ENCODE data around the gene DOCK1.

DOCK1 gene

GRCh38 chr10:126955934-126956711 lies 50.9 kb downstream of the DOCK1 start:
- Histone ChIP-seq H3K36me3 (ENCODE audit: insufficient read depth, low read length) (peaks cover 2% of the 10 kb centered on the region), H3K4me3 (ENCODE audit: low read length) (no peak overlapping the region), H3K4me1 (ENCODE audit: insufficient read depth, low read length) (no peaks in the 10 kb centered on the region), H3K27ac (ENCODE audit: low read depth, low read length) (no peak overlapping the region; the same call in 1 of the 2 replicates), H3K9me3 (ENCODE audit: insufficient read depth, low read depth, low read length) (peaks cover 18% of the 10 kb centered on the region), H3K9ac (ENCODE audit: low read depth, low read length) (no peak overlapping the region), H3K27me3 (ENCODE audit: insufficient read depth, low read length) (no peaks in the 10 kb centered on the region)
- 84% methylated on average over 16 of the region's 16 CpGs for WGBS

GRCh38 chr10:126956712-126957108 lies 51.5 kb downstream of the DOCK1 start:
- Histone ChIP-seq H3K27ac (ENCODE audit: low read depth, low read length) (no peak overlapping the region), H3K9ac (ENCODE audit: low read depth, low read length) (no peak overlapping the region), H3K4me3 (ENCODE audit: low read length) (no peak overlapping the region), H3K36me3 (ENCODE audit: insufficient read depth, low read length) (no peaks in the 10 kb centered on the region; the same call in 1 of the 2 replicates), H3K9me3 (ENCODE audit: insufficient read depth, low read depth, low read length) (peaks cover 13% of the 10 kb centered on the region), H3K4me1 (ENCODE audit: insufficient read depth, low read length) (no peaks in the 10 kb centered on the region), H3K27me3 (ENCODE audit: insufficient read depth, low read length) (no peaks in the 10 kb centered on the region)
- 82% methylated on average over 4 of the region's 4 CpGs for WGBS

- no peaks in the 10 kb centered on the region; the same call in 1 of the 2 replicates for H3K36me3 ChIP-seq (ENCODE audit: insufficient read depth, low read length)
- no peak overlapping the region for H3K27ac ChIP-seq (ENCODE audit: low read depth, low read length)
- H3K9ac ChIP-seq (ENCODE audit: low read depth, low read length) = no peak overlapping the region
- 90% methylated on average over 8 of the region's 8 CpGs for WGBS
- H3K27me3 ChIP-seq (ENCODE audit: insufficient read depth, low read length) = no peaks in the 10 kb centered on the region
- no peaks in the 10 kb centered on the region for H3K4me1 ChIP-seq (ENCODE audit: insufficient read depth, low read length)
- H3K9me3 ChIP-seq (ENCODE audit: insufficient read depth, low read depth, low read length) = peaks cover 9% of the 10 kb centered on the region
- H3K4me3 ChIP-seq (ENCODE audit: low read length) = no peak overlapping the region
These were observed 51.9 kb downstream of the DOCK1 start for GRCh38 chr10:126957111-126957510.

- Histone ChIP-seq H3K9me3 (ENCODE audit: insufficient read depth, low read depth, low read length) (no peaks in the 10 kb centered on the region), H3K9ac (ENCODE audit: low read depth, low read length) (no peak overlapping the region), H3K27me3 (ENCODE audit: insufficient read depth, low read length) (no peaks in the 10 kb centered on the region), H3K36me3 (ENCODE audit: insufficient read depth, low read length) (no peaks in the 10 kb centered on the region), H3K27ac (ENCODE audit: low read depth, low read length) (no peak overlapping the region), H3K4me1 (ENCODE audit: insufficient read depth, low read length) (0 out of 2 replicates have a peak, but pooled peaks cover 6% of the 10 kb centered on the region), H3K4me3 (ENCODE audit: low read length) (no peak overlapping the region)
- 82% methylated on average over 4 of the region's 4 CpGs for WGBS
These were observed 54.2 kb downstream of the DOCK1 start for GRCh38 chr10:126959431-126959830.

GRCh38 chr10:126959906-126960685 lies 54.9 kb downstream of the DOCK1 start:
- H3K9ac ChIP-seq (ENCODE audit: low read depth, low read length) = no peak overlapping the region
- H3K27me3 ChIP-seq (ENCODE audit: insufficient read depth, low read length) = no peaks in the 10 kb centered on the region
- 0 out of 2 replicates have a peak, but pooled peaks cover 6% of the 10 kb centered on the region for H3K4me1 ChIP-seq (ENCODE audit: insufficient read depth, low read length)
- H3K36me3 ChIP-seq (ENCODE audit: insufficient read depth, low read length) = no peaks in the 10 kb centered on the region
- no peaks in the 10 kb centered on the region for H3K9me3 ChIP-seq (ENCODE audit: insufficient read depth, low read depth, low read length)
- 94% methylated on average over 16 of the region's 16 CpGs for WGBS
- no peak overlapping the region for H3K27ac ChIP-seq (ENCODE audit: low read depth, low read length)
- H3K4me3 ChIP-seq (ENCODE audit: low read length) = no peak overlapping the region

GRCh38 chr10:126963354-126963753 lies 58.1 kb downstream of the DOCK1 start:
- no peaks in the 10 kb centered on the region for H3K9me3 ChIP-seq (ENCODE audit: insufficient read depth, low read depth, low read length)
- H3K4me3 ChIP-seq (ENCODE audit: low read length) = no peak overlapping the region
- H3K9ac ChIP-seq (ENCODE audit: low read depth, low read length) = no peak overlapping the region
- H3K27ac ChIP-seq (ENCODE audit: low read depth, low read length) = no peak overlapping the region
- 0 out of 2 replicates have a peak, but pooled peaks cover 6% of the 10 kb centered on the region for H3K4me1 ChIP-seq (ENCODE audit: insufficient read depth, low read length)
- H3K27me3 ChIP-seq (ENCODE audit: insufficient read depth, low read length) = no peaks in the 10 kb centered on the region
- WGBS = 94% methylated on average over 4 of the region's 4 CpGs
- H3K36me3 ChIP-seq (ENCODE audit: insufficient read depth, low read length) = no peaks in the 10 kb centered on the region

GRCh38 chr10:126964190-126964589 lies 59.0 kb downstream of the DOCK1 start:
- H3K4me1 ChIP-seq (ENCODE audit: insufficient read depth, low read length) = 0 out of 2 replicates have a peak, but pooled peaks cover 6% of the 10 kb centered on the region
- no peaks in the 10 kb centered on the region for H3K36me3 ChIP-seq (ENCODE audit: insufficient read depth, low read length)
- H3K27me3 ChIP-seq (ENCODE audit: insufficient read depth, low read length) = no peaks in the 10 kb centered on the region
- no peak overlapping the region for H3K9ac ChIP-seq (ENCODE audit: low read depth, low read length)
- H3K4me3 ChIP-seq (ENCODE audit: low read length) = no peak overlapping the region
- no peak overlapping the region for H3K27ac ChIP-seq (ENCODE audit: low read depth, low read length)
- WGBS = 64% methylated on average over 7 of the region's 7 CpGs
- H3K9me3 ChIP-seq (ENCODE audit: insufficient read depth, low read depth, low read length) = no peaks in the 10 kb centered on the region

- 96% methylated on average over 5 of the region's 5 CpGs for WGBS
- peaks cover 3% of the 10 kb centered on the region; the same call in 1 of the 2 replicates for H3K36me3 ChIP-seq (ENCODE audit: insufficient read depth, low read length)
- H3K9ac ChIP-seq (ENCODE audit: low read depth, low read length) = no peak overlapping the region
- no peaks in the 10 kb centered on the region for H3K9me3 ChIP-seq (ENCODE audit: insufficient read depth, low read depth, low read length)
- H3K27me3 ChIP-seq (ENCODE audit: insufficient read depth, low read length) = no peaks in the 10 kb centered on the region
- H3K27ac ChIP-seq (ENCODE audit: low read depth, low read length) = no peak overlapping the region
- no peak overlapping the region for H3K4me3 ChIP-seq (ENCODE audit: low read length)
- H3K4me1 ChIP-seq (ENCODE audit: insufficient read depth, low read length) = 0 out of 2 replicates have a peak, but pooled peaks cover 6% of the 10 kb centered on the region
These were observed 61.7 kb downstream of the DOCK1 start for GRCh38 chr10:126966938-126967337.

GRCh38 chr10:126969310-126969709 lies 64.1 kb downstream of the DOCK1 start:
- no peak overlapping the region for H3K4me3 ChIP-seq (ENCODE audit: low read length)
- 87% methylated on average over 8 of the region's 8 CpGs for WGBS
- H3K4me1 ChIP-seq (ENCODE audit: insufficient read depth, low read length) = 0 out of 2 replicates have a peak, but pooled peaks cover 7% of the 10 kb centered on the region
- peaks cover 3% of the 10 kb centered on the region; the same call in 1 of the 2 replicates for H3K36me3 ChIP-seq (ENCODE audit: insufficient read depth, low read length)
- no peaks in the 10 kb centered on the region for H3K27me3 ChIP-seq (ENCODE audit: insufficient read depth, low read length)
- no peaks in the 10 kb centered on the region for H3K9me3 ChIP-seq (ENCODE audit: insufficient read depth, low read depth, low read length)
- H3K9ac ChIP-seq (ENCODE audit: low read depth, low read length) = no peak overlapping the region
- H3K27ac ChIP-seq (ENCODE audit: low read depth, low read length) = no peak overlapping the region

- no peaks in the 10 kb centered on the region for H3K27me3 ChIP-seq (ENCODE audit: insufficient read depth, low read length)
- 0 out of 2 replicates have a peak, but pooled peaks cover 7% of the 10 kb centered on the region for H3K4me1 ChIP-seq (ENCODE audit: insufficient read depth, low read length)
- no peaks in the 10 kb centered on the region for H3K9me3 ChIP-seq (ENCODE audit: insufficient read depth, low read depth, low read length)
- no peak overlapping the region for H3K27ac ChIP-seq (ENCODE audit: low read depth, low read length)
- H3K4me3 ChIP-seq (ENCODE audit: low read length) = no peak overlapping the region
- H3K9ac ChIP-seq (ENCODE audit: low read depth, low read length) = no peak overlapping the region
- WGBS = 84% methylated on average over 10 of the region's 11 CpGs
- H3K36me3 ChIP-seq (ENCODE audit: insufficient read depth, low read length) = peaks cover 22% of the 10 kb centered on the region
These were observed 67.6 kb downstream of the DOCK1 start for GRCh38 chr10:126972635-126973414.
